Nephron (organoid): Measurements from ENCODE around the gene HIPK2.

ENCODE experiments used
- H3K27ac Mint-ChIP-seq, 3 experiments: 2 replicates each; pipeline ENCODE4 v1.8.0; 2020; ENCODE audit warnings: mixed read lengths in 3 of 3, mild to moderate bottlenecking in 2 of 3, moderate library complexity in 1 of 3
- H3K27me3 Mint-ChIP-seq: 2 replicates; pipeline ENCODE4 v1.8.0; 2021; ENCODE audit warnings: low read depth, mild to moderate bottlenecking, moderate library complexity, mixed read lengths
- H3K36me3 Mint-ChIP-seq: 2 replicates; pipeline ENCODE4 v1.8.0; 2020; ENCODE audit warnings: low read depth, mixed read lengths
- H3K4me1 Mint-ChIP-seq: 2 replicates; pipeline ENCODE4 v1.8.0; 2020; ENCODE audit warnings: mixed read lengths
- H3K4me3 Mint-ChIP-seq, 3 experiments: 2 replicates each; pipeline ENCODE4 v1.8.0; 2020; ENCODE audit warnings: mild to moderate bottlenecking in 3 of 3, mixed read lengths in 3 of 3, moderate library complexity in 2 of 3
- H3K9me3 Mint-ChIP-seq: 2 replicates; pipeline ENCODE4 v1.8.0; 2020; ENCODE audit warnings: mixed read lengths
- CTCF ChIP-seq, 3 experiments: fragments of 200-600 bp; sonication (generic); IDR thresholded peaks; one replicate each; pipeline ENCODE4 v1.5.0; 2021; ENCODE audit warnings: antibody characterized with exemption in 3 of 3; ENCODE audit not compliant: unreplicated experiment in 3 of 3

The HIPK2 gene

GRCh38 chr7:139698844-139699243 lies 79.0 kb downstream of the HIPK2 start:
- H3K27ac Mint-ChIP-seq, result peak overlapping the region in 2 of 3 experiments; percentile 22 to 45
- H3K27me3 Mint-ChIP-seq, result no peaks in the 10 kb centered on the region
- H3K9me3 Mint-ChIP-seq, result no peaks in the 10 kb centered on the region
- H3K4me1 Mint-ChIP-seq, result peaks cover 68% of the 10 kb centered on the region
- H3K4me3 Mint-ChIP-seq, result no peak overlapping the region
- no peak for TF ChIP-seq CTCF (IDR thresholded peaks at IDR 0.05; ENCODE audit: unreplicated experiment in 3 of 3)
- peaks cover 45% of the 10 kb centered on the region for H3K36me3 Mint-ChIP-seq

GRCh38 chr7:139698278-139698677 lies 79.5 kb downstream of the HIPK2 start:
- no peak overlapping the region for H3K4me3 Mint-ChIP-seq
- H3K27ac Mint-ChIP-seq, result peak overlapping the region in 2 of 3 experiments; percentile 16 to 57
- H3K4me1 Mint-ChIP-seq, result peaks cover 69% of the 10 kb centered on the region
- no peaks in the 10 kb centered on the region for H3K27me3 Mint-ChIP-seq
- peaks cover 45% of the 10 kb centered on the region for H3K36me3 Mint-ChIP-seq
- no peaks in the 10 kb centered on the region for H3K9me3 Mint-ChIP-seq
- TF ChIP-seq CTCF (IDR thresholded peaks at IDR 0.05; ENCODE audit: unreplicated experiment in 3 of 3), result no peak

GRCh38 chr7:139697056-139697455 lies 80.7 kb downstream of the HIPK2 start:
- peaks cover 48% of the 10 kb centered on the region for H3K36me3 Mint-ChIP-seq
- TF ChIP-seq CTCF (IDR thresholded peaks at IDR 0.05; ENCODE audit: unreplicated experiment in 3 of 3), result no peak
- no peaks in the 10 kb centered on the region for H3K27me3 Mint-ChIP-seq
- peak overlapping the region in 2 of 3 experiments; percentile 47 to 49 for H3K27ac Mint-ChIP-seq
- no peak overlapping the region for H3K4me3 Mint-ChIP-seq
- H3K4me1 Mint-ChIP-seq, result peaks cover 59% of the 10 kb centered on the region
- no peaks in the 10 kb centered on the region for H3K9me3 Mint-ChIP-seq

- Mint-ChIP-seq H3K4me1 (peaks cover 56% of the 10 kb centered on the region), H3K27ac (peak overlapping the region in 2 of 3 experiments; percentile 47), H3K27me3 (no peaks in the 10 kb centered on the region), H3K9me3 (no peaks in the 10 kb centered on the region), H3K36me3 (peaks cover 46% of the 10 kb centered on the region), H3K4me3 (no peak overlapping the region)
- no peak for TF ChIP-seq CTCF (IDR thresholded peaks at IDR 0.05; ENCODE audit: unreplicated experiment in 3 of 3)
Observed at GRCh38 chr7:139696552-139696951, 81.2 kb downstream of the HIPK2 start.

GRCh38 chr7:139695588-139695987 lies 82.2 kb downstream of the HIPK2 start:
- no peaks in the 10 kb centered on the region for H3K27me3 Mint-ChIP-seq
- TF ChIP-seq CTCF (IDR thresholded peaks at IDR 0.05; ENCODE audit: unreplicated experiment in 3 of 3), result no peak
- no peak overlapping the region for H3K4me3 Mint-ChIP-seq
- H3K27ac Mint-ChIP-seq, result peak overlapping the region; percentile 34 to 71 (median 61)
- peaks cover 50% of the 10 kb centered on the region for H3K36me3 Mint-ChIP-seq
- no peaks in the 10 kb centered on the region for H3K9me3 Mint-ChIP-seq
- peaks cover 60% of the 10 kb centered on the region for H3K4me1 Mint-ChIP-seq

- peaks cover 55% of the 10 kb centered on the region for H3K4me1 Mint-ChIP-seq
- no peak for TF ChIP-seq CTCF (IDR thresholded peaks at IDR 0.05; ENCODE audit: unreplicated experiment in 3 of 3)
- no peaks in the 10 kb centered on the region for H3K27me3 Mint-ChIP-seq
- H3K36me3 Mint-ChIP-seq, result peaks cover 50% of the 10 kb centered on the region
- no peak overlapping the region for H3K4me3 Mint-ChIP-seq
- no peaks in the 10 kb centered on the region for H3K9me3 Mint-ChIP-seq
- H3K27ac Mint-ChIP-seq, result peak overlapping the region; percentile 34 to 71 (median 61)
Observed at GRCh38 chr7:139695051-139695450, 82.7 kb downstream of the HIPK2 start.
